ENCODE data around the gene CAMK2D. TPM values are rescaled to one million over a fixed set of nuclear protein-coding genes. Genes with fewer than 3 reads are reported as not detected.

CAMK2D gene
- total RNA-seq, 1 donor from 2014 or later: 58.4 TPM

- no peaks in the 10 kb centered on the region for H3K27me3 Mint-ChIP-seq (ENCODE audit: low read depth)
- peaks cover 39% of the 10 kb centered on the region for H3K36me3 Mint-ChIP-seq (ENCODE audit: low read depth)
- H3K4me1 Mint-ChIP-seq (ENCODE audit: low read depth): peaks cover 47% of the 10 kb centered on the region
- H3K27ac Mint-ChIP-seq: no peak overlapping the region
- intact Hi-C loops (cut with micrococcal nuclease): no loop called here
- no peaks in the 10 kb centered on the region for H3K9me3 Mint-ChIP-seq
- no peak for DNase-seq (ENCODE audit: low spot score)
- no peak overlapping the region for H3K4me3 Mint-ChIP-seq (ENCODE audit: low read depth)
These were observed 123.0 kb downstream of the CAMK2D start for GRCh38 chr4:113638562-113638832.

DNA sequence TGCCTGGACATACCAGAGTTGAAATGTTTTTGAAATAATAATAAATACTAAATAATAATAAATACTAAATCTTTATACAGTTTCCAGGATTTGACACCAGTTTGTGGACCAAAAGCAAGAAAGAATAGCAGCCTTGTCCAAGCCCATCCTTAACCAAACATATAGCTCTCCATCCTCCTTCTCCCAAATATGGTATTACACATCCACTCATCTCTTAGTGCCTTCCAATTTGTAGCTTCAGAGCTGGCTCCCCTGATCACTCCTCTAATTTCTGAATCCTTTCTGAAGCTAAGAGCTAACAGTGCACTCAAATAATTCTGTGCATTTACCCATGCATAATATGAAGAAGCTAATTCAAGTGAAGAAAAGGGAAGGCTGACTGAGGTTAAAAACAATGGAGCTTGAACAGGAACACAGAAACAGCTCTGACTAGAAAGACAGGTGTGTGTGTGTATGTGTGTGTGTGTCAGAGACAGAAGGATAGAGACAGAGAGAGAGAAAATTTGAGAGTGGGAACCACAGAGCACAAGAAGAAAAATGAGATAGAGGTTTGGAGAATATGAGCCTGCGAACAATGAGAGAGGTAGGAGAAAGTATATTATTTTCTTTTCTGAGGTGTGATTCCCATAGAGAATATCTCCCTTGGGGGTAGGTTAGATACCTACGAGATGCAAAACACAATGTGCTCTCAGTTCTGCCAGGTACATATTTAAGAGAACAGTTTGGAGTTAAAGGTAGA lies 123.5 kb downstream of the CAMK2D start:
- H3K4me3 Mint-ChIP-seq (ENCODE audit: low read depth): peak overlapping the region; percentile 9
- DNase-seq (ENCODE audit: low spot score): no peak
- no peak overlapping the region for H3K27ac Mint-ChIP-seq
- peaks cover 36% of the 10 kb centered on the region for H3K36me3 Mint-ChIP-seq (ENCODE audit: low read depth)
- no peaks in the 10 kb centered on the region for H3K27me3 Mint-ChIP-seq (ENCODE audit: low read depth)
- no peaks in the 10 kb centered on the region for H3K9me3 Mint-ChIP-seq
- peaks cover 47% of the 10 kb centered on the region for H3K4me1 Mint-ChIP-seq (ENCODE audit: low read depth)
- intact Hi-C loops (cut with micrococcal nuclease): loop anchor here (1.0 kb wide), 2 partner anchors 45 to 91 kb away; no protein-coding TSS in a partner anchor

DNA sequence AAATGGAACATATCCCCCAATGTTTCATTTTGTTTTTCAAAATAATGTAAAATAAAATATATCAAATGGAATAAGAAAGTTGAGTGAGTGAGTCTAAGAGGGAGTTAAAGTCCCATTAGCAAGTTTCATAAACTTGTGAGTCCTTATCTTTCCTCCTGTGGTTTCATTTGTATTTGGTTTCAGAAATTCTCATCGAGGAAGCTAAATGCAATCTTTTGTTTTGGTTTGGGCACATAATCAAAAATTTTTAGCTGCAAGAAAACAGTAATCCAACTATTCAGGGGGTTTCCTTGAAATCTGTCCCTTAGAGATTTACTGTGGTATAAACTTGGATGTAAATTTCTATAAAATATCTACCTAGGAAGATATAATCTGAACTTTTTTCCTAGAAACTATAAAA lies 124.2 kb downstream of the CAMK2D start:
- no peaks in the 10 kb centered on the region for H3K27me3 Mint-ChIP-seq (ENCODE audit: low read depth)
- no peak overlapping the region for H3K4me3 Mint-ChIP-seq (ENCODE audit: low read depth)
- peaks cover 36% of the 10 kb centered on the region for H3K36me3 Mint-ChIP-seq (ENCODE audit: low read depth)
- H3K4me1 Mint-ChIP-seq (ENCODE audit: low read depth): peaks cover 46% of the 10 kb centered on the region
- DNase-seq (ENCODE audit: low spot score): no peak
- intact Hi-C loops (cut with micrococcal nuclease): loop anchor here (1.0 kb wide), 2 partner anchors 46 to 90 kb away; no protein-coding TSS in a partner anchor
- H3K27ac Mint-ChIP-seq: no peak overlapping the region
- no peaks in the 10 kb centered on the region for H3K9me3 Mint-ChIP-seq

DNA sequence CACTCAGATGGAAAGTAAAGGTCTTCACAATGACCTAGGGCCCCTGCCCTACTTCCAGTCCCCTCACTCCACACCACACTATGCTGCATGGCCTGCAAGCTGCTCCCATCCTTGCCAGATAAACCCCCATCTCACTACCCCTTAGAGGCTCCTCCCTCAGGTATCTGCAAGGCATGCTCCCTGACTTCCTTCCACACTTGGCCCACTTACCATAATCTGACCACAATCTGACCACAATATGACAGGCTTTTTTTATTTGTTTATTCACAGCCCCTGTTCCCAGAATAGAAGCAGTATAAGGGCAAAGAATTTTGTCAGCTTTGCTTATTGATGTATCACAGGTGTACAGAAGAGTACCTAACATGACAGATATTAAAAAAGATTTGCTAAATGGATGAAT lies 124.7 kb downstream of the CAMK2D start:
- DNase-seq (ENCODE audit: low spot score): peak; percentile 46
- Mint-ChIP-seq H3K36me3 (ENCODE audit: low read depth) (peaks cover 33% of the 10 kb centered on the region), H3K4me1 (ENCODE audit: low read depth) (peaks cover 46% of the 10 kb centered on the region), H3K9me3 (no peaks in the 10 kb centered on the region), H3K27me3 (ENCODE audit: low read depth) (no peaks in the 10 kb centered on the region), H3K27ac (peak overlapping the region; percentile 63), H3K4me3 (ENCODE audit: low read depth) (peak overlapping the region; percentile 45)
- intact Hi-C loops (cut with micrococcal nuclease): loop anchor here (1.0 kb wide), 4 partner anchors 10 to 125 kb away; no protein-coding TSS in a partner anchor

DNA sequence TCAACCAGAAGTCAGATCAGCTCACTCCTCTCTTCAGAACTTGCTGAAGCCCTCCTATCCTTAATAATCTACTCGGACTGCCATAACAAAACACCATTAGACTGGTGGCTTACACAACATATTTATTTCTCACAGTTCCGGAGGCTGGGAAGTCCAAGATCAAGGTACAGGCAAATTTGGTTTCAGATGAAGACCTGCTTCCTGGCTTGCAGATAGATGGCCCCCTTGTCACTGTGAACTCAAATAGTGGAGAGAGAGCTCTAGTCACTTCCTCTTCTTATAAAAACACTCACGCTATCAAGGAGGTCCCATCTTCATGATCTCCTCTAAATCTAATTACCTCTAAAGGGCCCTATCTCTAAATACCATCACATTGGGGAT lies 125.1 kb downstream of the CAMK2D start:
- no peaks in the 10 kb centered on the region for H3K9me3 Mint-ChIP-seq
- H3K27me3 Mint-ChIP-seq (ENCODE audit: low read depth): no peaks in the 10 kb centered on the region
- peak overlapping the region; percentile 63 for H3K27ac Mint-ChIP-seq
- DNase-seq (ENCODE audit: low spot score): no peak
- H3K4me3 Mint-ChIP-seq (ENCODE audit: low read depth): peak overlapping the region; percentile 45
- H3K36me3 Mint-ChIP-seq (ENCODE audit: low read depth): peaks cover 33% of the 10 kb centered on the region
- H3K4me1 Mint-ChIP-seq (ENCODE audit: low read depth): peaks cover 47% of the 10 kb centered on the region
- intact Hi-C loops (cut with micrococcal nuclease): loop anchor here (1.0 kb wide), 2 partner anchors 9 to 126 kb away; no protein-coding TSS in a partner anchor

DNA sequence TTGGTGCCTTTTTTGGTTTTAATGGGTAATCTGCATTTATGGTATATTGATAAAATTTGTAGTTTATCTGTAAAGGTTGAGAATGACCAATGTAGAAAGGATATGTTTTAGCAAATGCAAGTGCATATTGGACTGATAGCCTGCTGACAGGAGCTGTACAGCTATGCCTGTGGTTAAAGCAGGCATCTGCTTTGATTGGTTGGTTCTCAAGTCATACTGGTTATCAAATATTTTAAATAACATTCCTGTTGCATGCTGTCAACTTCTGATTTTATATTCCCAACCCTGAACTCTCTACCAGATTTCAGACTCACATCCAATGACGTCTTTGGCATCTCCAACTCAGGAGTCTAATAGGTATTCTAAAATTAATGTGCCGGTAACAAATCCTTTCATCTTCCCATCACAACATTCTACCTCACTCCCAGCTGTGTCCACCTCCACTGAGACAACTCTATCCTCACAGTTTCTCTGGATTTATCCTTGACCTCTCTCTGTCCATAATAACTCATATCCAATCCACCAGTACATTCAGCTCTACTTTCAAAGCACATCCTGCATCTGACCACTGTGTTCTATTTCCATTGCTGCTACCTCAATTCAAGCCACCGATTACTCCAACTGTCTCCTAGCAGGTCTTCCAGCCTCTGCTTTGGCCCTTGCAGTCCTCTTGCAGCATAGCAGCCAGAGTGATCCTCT lies 125.7 kb downstream of the CAMK2D start:
- Mint-ChIP-seq H3K27me3 (ENCODE audit: low read depth) (no peaks in the 10 kb centered on the region), H3K9me3 (no peaks in the 10 kb centered on the region), H3K36me3 (ENCODE audit: low read depth) (peaks cover 34% of the 10 kb centered on the region), H3K27ac (no peak overlapping the region), H3K4me1 (ENCODE audit: low read depth) (peaks cover 49% of the 10 kb centered on the region), H3K4me3 (ENCODE audit: low read depth) (no peak overlapping the region)
- DNase-seq (ENCODE audit: low spot score): no peak
- intact Hi-C loops (cut with micrococcal nuclease): loop anchor here (1.0 kb wide), 2 partner anchors 9 to 126 kb away; no protein-coding TSS in a partner anchor

DNA sequence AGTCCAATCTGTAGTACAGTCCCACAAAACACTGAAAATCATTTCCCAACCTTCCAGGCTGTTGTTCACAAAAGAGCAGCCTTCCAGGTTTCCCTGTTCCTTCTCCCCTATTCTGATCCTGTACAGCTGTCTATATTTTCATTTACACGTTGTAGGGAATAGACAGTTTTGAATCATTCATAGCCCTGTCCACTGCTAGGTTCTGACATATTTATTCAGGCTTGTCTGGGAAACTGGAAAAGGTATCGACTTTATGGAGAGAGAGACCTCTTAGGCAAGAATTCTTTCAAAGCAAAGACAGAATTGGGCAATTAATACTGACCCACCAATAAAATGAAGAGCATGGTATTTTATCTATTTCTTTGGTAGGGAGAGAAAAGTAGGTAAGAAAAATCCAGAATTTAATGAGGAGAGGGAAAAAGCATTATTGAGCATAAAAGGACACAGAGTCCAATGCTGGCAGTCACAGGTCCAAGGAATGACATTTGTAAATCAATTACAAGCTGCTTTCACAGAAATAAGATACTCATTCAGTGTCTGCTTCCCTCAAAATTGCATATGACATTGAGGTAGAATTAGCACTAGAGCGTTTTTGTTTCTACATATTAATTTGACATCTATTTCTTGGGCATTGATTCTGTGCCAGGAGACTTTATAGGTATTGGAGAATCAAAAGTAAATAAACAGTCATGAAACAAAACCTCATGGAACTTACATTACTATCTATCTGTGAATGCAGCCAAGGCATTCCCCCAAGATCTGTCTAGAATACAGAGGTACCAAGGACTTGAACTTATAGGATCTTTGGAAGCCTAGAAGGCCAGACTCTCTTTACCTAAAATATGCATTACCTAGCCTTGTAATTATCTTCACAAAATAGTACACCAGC lies 127.2 kb downstream of the CAMK2D start:
- no peaks in the 10 kb centered on the region for H3K9me3 Mint-ChIP-seq
- no peaks in the 10 kb centered on the region for H3K27me3 Mint-ChIP-seq (ENCODE audit: low read depth)
- intact Hi-C loops (cut with micrococcal nuclease): no loop called here
- peaks cover 47% of the 10 kb centered on the region for H3K4me1 Mint-ChIP-seq (ENCODE audit: low read depth)
- H3K27ac Mint-ChIP-seq: no peak overlapping the region
- no peak for DNase-seq (ENCODE audit: low spot score)
- H3K4me3 Mint-ChIP-seq (ENCODE audit: low read depth): no peak overlapping the region
- H3K36me3 Mint-ChIP-seq (ENCODE audit: low read depth): peaks cover 26% of the 10 kb centered on the region

- DNase-seq (ENCODE audit: low spot score): no peak
- H3K27ac Mint-ChIP-seq: no peak overlapping the region
- intact Hi-C loops (cut with micrococcal nuclease): no loop called here
- peaks cover 22% of the 10 kb centered on the region for H3K36me3 Mint-ChIP-seq (ENCODE audit: low read depth)
- H3K4me3 Mint-ChIP-seq (ENCODE audit: low read depth): no peak overlapping the region
- no peaks in the 10 kb centered on the region for H3K27me3 Mint-ChIP-seq (ENCODE audit: low read depth)
- H3K4me1 Mint-ChIP-seq (ENCODE audit: low read depth): peaks cover 42% of the 10 kb centered on the region
- H3K9me3 Mint-ChIP-seq: no peaks in the 10 kb centered on the region
These were observed 128.1 kb downstream of the CAMK2D start for GRCh38 chr4:113633467-113633866.

- no peak overlapping the region for H3K4me3 Mint-ChIP-seq (ENCODE audit: low read depth)
- no peaks in the 10 kb centered on the region for H3K9me3 Mint-ChIP-seq
- H3K27me3 Mint-ChIP-seq (ENCODE audit: low read depth): no peaks in the 10 kb centered on the region
- H3K27ac Mint-ChIP-seq: no peak overlapping the region
- peaks cover 37% of the 10 kb centered on the region for H3K36me3 Mint-ChIP-seq (ENCODE audit: low read depth)
- peaks cover 51% of the 10 kb centered on the region for H3K4me1 Mint-ChIP-seq (ENCODE audit: low read depth)
- no peak for DNase-seq (ENCODE audit: low spot score)
- intact Hi-C loops (cut with micrococcal nuclease): loop anchor here (5.0 kb wide), 2 partner anchors 61 to 181 kb away; no protein-coding TSS in a partner anchor
These were observed 132.8 kb downstream of the CAMK2D start for GRCh38 chr4:113628711-113629110.

- peaks cover 38% of the 10 kb centered on the region for H3K36me3 Mint-ChIP-seq (ENCODE audit: low read depth)
- H3K4me1 Mint-ChIP-seq (ENCODE audit: low read depth): peaks cover 48% of the 10 kb centered on the region
- no peak overlapping the region for H3K4me3 Mint-ChIP-seq (ENCODE audit: low read depth)
- intact Hi-C loops (cut with micrococcal nuclease): loop anchor here (1.0 to 5.0 kb wide), 9 partner anchors 9 to 273 kb away; no protein-coding TSS in a partner anchor
- no peak for DNase-seq (ENCODE audit: low spot score)
- H3K27me3 Mint-ChIP-seq (ENCODE audit: low read depth): no peaks in the 10 kb centered on the region
- H3K9me3 Mint-ChIP-seq: no peaks in the 10 kb centered on the region
- H3K27ac Mint-ChIP-seq: peak overlapping the region; percentile 33
These were observed 134.2 kb downstream of the CAMK2D start for GRCh38 chr4:113627321-113627720.

GRCh38 chr4:113625902-113626301 lies 135.6 kb downstream of the CAMK2D start:
- H3K4me1 Mint-ChIP-seq (ENCODE audit: low read depth): peaks cover 45% of the 10 kb centered on the region
- intact Hi-C loops (cut with micrococcal nuclease): loop anchor here (1.0 to 5.0 kb wide), 7 partner anchors 19 to 271 kb away; no protein-coding TSS in a partner anchor
- peaks cover 45% of the 10 kb centered on the region for H3K36me3 Mint-ChIP-seq (ENCODE audit: low read depth)
- peak overlapping the region; percentile 52 for H3K27ac Mint-ChIP-seq
- no peaks in the 10 kb centered on the region for H3K27me3 Mint-ChIP-seq (ENCODE audit: low read depth)
- peak overlapping the region; percentile 1 for H3K4me3 Mint-ChIP-seq (ENCODE audit: low read depth)
- no peaks in the 10 kb centered on the region for H3K9me3 Mint-ChIP-seq
- no peak for DNase-seq (ENCODE audit: low spot score)

- Mint-ChIP-seq H3K27ac (no peak overlapping the region), H3K9me3 (no peaks in the 10 kb centered on the region), H3K27me3 (ENCODE audit: low read depth) (no peaks in the 10 kb centered on the region), H3K4me3 (ENCODE audit: low read depth) (no peak overlapping the region), H3K4me1 (ENCODE audit: low read depth) (peaks cover 31% of the 10 kb centered on the region), H3K36me3 (ENCODE audit: low read depth) (peaks cover 42% of the 10 kb centered on the region)
- intact Hi-C loops (cut with micrococcal nuclease): no loop called here
- DNase-seq (ENCODE audit: low spot score): no peak
These were observed 138.2 kb downstream of the CAMK2D start for GRCh38 chr4:113623274-113623894.

Data from activated T-helper 2 cell treated with anti-CD3 and anti-CD28 coated beads, Interferon-gamma antibody, Interleukin-2, Interleukin-4, amounts not matched to agents 10 μg/mL and 5 μg/mL and 100 μg/mL, durations not matched to agents 14 hours and 24 hours and 36 hours (primary cell).